GM19452 (cell line): Measurements from ENCODE around the gene TSC1.
"Not testable (repeated sequence)": the region's sequence is repeated elsewhere in the genome, so short reads cannot be mapped to it uniquely, and the experiment has no call there.

Source experiments
- ATAC-seq: cut with Tn5 transposase; IDR thresholded peaks from one replicate; pipeline ENCODE4 v1.9.1; 2021; ENCODE audit not compliant: unreplicated experiment

TSC1 gene

DNA sequence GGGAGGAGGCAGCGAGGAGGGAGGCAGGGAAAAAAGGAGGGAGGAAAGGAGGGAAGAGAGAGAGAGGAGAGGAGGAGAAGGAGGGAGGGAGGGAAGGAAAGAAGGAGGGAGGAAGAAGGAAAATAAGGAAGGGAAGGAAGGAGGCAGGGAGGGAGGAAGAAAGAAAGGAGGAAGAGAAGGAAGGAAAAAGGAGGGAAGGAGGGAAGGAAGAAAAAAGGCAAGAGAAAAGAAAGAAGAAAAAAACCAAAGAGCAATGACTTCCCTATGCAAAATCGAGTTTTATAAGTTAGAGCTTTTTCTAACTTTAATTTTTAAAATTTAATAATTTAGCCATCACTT, 33.7 kb upstream of the TSC1 start:
- ATAC-seq: no peak

DNA sequence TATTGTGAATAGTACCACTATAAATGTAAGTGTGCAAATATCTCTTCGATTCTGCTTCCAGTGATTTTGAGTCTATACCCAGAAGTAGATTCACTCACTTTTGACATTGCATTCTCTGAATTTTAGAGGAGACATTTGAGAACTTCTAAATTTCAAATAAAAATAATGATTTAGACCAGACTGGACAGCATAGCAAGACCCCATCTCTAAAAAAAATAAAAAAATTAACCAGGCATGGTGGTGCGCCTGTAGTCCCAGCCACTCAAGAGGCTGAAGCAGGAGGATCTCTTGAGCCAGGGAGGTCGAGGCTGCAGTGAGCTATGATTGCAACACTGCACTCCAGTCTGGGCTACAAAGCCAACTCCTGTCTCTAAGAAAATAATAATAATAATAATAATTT, 32.2 kb upstream of the TSC1 start:
- ATAC-seq: no peak

DNA sequence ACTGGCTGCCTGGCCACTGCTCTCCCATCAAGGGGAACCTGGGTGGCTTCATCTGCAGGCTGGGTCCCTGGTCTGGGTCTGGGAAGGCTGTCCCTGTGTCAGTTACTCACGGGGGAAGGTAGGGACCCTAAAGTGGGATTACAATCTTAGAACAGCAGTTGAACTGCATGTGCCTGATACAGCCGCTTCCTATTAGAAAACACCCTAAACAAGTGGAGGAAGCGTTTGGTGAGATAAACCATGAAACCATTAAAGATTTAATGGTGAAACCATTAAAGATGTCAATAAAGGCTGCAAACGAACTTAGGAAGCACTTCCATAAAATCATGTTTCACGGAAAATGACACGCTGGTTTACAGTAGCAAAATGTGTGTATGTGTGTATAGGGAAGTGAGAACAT, 31.5 kb upstream of the TSC1 start:
- no peak for ATAC-seq

DNA sequence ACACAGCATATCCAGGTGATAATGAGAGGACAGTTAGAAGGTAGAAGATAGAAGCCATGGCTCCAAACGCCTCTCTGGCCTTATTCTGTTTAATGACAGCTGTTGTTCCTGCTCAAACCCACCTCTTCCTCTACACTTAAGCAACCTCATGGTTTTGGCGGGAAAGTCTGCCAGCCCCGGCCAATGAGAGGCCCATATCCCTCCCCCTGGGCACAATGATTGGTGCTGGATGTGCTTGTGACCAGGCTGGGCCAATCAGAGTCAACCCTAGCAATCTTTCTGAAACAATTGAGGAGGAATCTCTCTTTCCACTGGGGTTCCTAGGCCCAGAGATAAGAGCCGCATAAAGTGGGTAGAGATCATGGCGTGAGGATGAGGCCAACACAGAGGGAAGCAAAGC, 29.3 kb upstream of the TSC1 start:
- ATAC-seq: no peak

DNA sequence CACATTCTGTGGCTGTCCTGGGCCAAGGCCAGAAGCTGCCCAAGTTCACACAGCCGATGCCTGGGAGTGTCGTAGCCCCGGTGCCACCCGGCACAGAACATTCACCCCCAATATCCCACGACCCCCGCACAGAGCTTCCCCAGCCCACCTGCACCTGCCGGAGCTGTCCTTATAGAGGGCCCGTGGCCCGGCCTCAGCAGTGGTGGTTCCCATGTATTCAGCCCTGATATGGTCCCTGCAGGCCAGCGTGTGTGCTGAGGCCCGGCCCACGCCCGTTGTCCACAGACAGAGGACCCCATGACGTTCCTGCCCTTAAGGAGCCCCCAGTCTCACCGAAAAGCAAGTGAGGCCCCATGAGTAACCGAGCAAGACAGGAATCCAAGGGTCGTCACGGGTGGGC, 28.8 kb upstream of the TSC1 start:
- no peak for ATAC-seq

DNA sequence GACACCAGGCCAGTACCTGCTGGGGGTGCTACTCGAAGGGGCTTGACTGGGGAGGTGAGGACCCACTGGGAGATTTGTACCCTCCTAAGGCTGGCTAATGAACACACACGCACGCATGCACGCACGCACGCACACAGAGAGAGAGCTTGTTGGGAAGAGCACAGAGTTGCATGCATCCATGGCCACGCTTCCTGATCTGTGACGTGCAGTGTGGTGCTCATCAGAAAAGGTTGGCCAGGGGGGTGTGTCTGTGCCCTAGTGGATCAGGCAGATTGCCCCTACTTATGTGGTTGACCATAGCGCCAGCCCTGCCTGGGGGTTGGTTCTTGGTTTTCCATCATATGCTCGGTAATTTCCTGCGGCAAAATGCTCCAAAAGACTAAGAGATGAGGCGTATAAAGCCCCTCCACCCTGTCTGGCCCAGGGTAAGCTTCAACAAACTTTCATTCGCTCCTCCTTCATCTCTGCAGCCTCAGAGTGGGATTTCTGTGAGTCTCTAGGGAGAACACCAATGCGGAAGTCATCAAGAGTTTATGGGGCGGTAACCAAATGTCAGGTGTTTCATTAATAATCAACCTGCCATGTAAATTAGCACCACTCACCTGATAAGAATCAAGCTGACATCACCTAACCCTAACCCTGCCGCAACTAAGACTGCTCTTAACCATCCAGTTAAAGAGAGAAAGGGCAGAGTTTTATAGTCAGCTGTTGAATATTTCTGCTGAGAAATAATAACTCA, 26.1 kb upstream of the TSC1 start:
- ATAC-seq: no peak

DNA sequence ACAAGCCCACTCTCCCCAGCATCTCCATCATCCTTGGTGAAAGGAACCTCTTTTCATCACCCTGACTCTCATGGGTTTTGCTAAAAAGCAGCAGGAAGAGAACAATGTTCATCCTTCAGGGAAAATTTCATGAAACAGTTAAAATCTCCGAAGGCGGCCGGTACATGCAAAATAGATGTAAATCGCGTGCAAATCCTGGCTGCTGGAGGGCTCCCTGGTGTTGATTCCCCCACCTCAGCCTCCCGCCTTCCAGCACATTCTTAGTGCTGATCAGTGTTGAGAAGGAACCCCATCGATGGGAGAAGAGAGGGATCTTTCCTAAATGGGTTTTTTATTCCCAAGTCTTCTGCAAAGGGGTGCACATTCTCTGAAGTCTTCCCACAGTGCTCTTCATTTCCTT, 25.4 kb upstream of the TSC1 start:
- no peak for ATAC-seq

DNA sequence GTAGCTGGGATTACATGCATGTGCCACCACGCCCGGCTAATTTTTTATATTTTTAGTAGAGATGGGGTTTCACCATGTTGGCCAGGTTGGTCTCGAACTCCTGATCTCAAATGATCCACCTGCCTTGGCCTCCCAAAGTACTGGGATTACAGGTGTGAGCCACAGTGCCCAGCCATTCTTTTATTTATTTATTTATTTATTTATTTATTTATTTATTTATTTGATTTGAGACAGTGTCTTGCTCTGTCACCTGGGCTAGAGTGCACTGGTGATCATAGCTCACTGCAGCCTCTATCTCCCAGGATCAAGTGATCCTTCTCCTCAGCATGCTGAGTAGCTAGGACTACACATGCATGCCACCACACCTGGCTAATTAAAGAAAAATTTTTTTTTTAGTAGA, 23.5 kb upstream of the TSC1 start:
- not testable (repeated sequence) for ATAC-seq

DNA sequence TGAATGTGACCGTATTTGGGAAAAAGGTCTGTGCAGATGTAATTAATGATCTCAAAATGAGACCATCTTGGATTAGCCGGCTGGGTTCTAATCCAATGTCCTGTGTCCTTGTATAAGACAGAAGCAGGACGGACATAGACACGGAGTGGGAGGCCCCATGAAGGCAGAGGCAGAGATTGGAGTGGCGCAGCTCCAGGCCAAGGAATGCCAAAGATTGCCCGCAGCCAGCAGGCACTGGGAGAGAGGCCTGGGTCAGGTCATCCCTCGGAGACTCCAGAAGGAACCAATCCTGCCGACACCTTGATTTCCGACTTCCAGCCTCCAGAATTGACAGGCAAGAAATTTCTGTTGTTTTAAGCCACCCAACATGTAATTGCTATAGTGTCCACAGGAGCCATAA, 21.1 kb upstream of the TSC1 start:
- ATAC-seq: no peak

DNA sequence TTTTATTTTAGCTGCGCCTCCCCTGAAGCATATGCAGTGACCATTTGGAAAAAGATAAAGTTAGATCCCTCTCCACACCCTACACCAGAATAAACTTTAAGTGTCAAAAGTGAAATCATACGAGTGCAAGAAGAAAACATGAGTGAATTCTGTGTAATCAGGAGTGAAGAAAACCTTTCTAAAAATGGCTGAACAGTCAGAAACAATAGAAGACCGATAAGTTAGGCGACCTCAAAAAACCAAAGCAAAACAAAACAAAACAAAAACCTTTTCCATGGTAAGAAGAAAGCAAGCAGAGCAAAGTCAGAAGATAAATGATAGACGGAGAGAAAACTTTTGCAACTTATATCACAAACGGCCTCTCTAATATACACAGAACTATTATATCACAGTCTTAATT, 16.6 kb upstream of the TSC1 start:
- no peak for ATAC-seq

DNA sequence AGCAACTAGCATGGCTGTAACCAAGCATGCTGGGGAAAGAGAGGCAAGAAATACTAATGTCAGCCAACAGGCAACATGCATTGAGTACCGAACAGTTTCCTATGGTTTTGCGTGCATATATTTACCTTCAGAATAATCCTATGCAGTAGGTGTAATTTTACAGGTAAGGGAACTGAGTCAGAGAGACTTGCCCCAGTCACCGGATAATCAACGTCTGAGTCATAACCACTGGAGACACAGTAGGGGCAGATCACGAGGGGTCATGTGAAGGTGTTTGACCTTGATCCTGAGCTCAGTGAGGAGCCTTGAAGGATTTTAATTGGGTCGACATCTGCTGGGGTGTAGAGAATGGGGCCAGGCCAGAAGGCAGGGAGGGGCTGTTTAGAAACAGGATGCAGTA, 13.4 kb upstream of the TSC1 start:
- ATAC-seq: no peak

DNA sequence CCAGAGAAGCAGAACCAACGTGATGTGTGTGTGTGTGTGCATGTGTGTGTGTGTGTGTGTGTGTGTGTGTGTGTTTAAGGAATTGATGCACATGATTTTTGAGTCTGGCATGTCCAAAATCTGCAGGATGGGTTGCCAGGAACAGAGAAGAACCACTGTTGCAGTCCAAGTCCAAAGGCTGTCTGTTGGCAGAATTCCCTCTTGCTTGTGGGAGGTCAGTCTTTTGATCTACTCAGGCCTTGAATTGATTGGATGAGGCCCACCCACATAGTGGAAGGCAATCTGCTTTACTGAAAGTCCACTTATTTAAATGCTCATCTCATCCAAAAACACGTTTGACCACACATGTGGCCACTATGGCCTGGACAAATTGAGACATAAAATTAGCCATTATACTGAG, 11.4 kb upstream of the TSC1 start:
- no peak for ATAC-seq

DNA sequence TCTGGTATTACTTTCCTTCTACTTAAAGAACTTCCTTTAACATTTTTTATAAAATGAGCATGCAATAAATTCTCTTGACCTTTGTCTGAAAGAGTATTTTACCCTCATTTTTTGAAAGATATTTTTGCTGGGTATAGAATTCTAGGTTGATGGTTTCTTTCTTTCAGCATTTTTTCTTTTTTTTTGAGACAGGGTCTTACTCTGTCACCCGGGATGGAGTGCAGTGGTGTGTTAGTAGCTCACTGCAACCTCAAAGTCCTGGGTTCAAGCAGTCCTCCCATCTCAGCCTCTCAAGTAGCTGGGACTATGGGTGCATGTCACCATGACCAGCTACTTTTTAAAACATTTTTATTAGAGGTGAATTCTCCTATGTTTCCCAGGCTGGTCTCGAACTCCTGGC, 10.7 kb upstream of the TSC1 start:
- no peak for ATAC-seq

DNA sequence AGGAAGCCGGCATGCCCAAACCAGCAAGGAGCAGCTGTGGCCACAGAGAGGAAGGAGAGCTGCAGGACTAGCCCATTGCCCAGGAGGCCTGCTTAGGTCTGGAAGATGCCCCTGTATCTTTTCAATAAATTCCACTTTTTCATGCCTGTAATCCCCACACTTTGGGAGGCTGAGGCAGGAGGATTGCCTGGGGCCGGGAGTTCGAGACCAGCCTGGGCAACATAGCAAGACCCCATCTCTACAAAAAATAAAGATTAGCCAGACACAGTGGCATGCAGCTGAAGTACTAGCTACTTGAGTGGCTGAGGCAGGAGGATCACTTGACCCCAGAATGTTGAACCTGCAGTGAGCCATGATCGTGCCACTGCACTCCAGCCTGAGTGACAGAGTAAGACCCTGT, 5.3 kb upstream of the TSC1 start:
- no peak for ATAC-seq

DNA sequence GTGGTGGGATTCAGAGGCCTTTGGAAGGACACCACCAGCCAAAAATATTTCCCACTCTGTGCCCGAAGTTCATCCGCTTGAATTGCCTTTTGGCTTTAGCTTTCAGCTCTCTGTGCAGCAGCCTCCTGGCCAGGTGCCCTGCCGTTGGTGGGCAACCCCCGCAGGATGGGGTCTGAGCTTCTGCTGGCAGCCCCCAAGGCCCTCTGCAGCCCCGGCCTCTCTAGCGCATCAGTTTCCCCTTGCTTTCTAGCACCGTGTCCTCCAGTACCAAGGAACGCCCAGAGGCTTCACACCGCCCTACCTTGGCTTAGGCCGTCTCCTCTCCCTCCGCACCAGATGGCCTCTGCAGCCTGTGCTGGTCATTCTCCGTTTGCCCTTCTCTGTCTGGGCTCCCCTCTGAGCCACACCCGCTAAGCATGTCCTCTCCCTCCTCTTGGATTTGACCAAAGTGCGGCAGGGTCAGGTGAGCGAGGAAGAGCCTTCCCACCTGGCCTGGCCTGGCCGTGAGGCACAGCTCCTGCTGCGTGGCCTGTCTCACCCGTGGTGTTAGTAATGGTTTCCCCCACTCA, 4.2 kb upstream of the TSC1 start:
- no peak for ATAC-seq

DNA sequence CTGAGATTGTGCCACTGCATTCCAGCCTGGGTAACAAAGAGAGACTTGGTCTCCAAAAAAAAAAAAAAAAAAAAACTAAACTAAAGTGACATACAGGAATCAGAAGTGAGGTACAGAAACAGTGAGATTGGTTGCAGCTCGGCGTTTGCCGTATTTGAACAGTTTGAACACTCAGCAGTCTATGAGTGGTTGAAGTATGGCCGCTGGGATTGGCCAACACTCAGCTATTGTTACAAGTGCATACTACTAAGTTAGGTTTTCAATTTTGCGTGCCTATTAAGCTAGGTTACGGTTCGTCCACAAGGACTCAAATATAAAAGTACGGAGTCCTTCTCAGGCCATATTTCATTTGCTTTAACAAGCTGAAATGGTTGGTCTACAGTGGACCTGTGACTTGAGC, 3.3 kb upstream of the TSC1 start:
- ATAC-seq: no peak

DNA sequence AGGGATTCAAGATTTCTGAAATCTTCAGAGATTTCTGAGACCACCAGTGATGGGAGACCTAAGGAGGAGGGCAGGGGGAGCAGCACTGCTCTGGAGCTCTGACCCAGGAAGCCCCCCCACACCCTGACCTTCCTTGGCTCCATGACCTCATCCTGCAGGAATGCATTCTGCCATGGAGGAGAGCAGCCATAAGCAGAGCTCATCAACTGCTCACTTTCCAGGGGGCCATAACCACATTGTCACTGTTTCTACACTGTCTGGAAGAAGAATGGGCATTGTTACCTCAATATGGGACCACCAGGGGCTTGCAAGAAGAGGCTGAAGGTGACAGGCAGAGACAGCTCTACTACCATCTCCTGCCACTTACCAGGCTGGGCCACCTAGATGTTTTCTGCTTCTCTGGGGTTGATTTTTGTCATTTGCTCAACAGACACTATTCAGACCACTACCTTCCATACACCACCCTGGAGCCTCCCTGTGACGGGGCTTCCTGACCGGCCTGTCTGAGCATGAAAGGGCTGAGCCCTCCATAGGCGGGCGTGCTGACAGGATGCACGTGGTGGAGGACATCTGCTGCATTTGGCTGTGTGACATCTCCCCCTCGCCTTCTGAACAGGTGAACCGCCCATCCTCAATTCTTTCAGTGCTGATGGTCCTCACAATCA, 2.3 kb upstream of the TSC1 start:
- ATAC-seq: no peak

DNA sequence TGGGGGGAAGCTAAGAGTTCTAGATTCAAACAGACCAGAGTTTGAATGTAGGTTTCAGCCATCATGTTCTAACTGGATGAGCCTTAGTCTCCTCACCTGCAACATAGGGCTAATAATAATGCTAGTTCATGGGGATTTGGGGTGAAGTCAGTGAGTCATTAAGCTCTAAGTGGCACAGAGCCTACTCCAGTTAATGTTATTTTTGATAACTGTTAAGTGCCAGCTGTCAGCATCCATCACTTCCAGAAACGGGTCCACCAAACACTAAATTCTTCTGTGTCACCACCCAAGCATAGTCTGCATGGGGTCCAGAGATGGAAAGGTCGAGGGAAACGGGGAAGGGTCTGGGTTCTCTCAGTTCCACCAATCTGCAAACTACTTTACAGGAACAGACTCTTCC, 1.8 kb upstream of the TSC1 start:
- no peak for ATAC-seq

DNA sequence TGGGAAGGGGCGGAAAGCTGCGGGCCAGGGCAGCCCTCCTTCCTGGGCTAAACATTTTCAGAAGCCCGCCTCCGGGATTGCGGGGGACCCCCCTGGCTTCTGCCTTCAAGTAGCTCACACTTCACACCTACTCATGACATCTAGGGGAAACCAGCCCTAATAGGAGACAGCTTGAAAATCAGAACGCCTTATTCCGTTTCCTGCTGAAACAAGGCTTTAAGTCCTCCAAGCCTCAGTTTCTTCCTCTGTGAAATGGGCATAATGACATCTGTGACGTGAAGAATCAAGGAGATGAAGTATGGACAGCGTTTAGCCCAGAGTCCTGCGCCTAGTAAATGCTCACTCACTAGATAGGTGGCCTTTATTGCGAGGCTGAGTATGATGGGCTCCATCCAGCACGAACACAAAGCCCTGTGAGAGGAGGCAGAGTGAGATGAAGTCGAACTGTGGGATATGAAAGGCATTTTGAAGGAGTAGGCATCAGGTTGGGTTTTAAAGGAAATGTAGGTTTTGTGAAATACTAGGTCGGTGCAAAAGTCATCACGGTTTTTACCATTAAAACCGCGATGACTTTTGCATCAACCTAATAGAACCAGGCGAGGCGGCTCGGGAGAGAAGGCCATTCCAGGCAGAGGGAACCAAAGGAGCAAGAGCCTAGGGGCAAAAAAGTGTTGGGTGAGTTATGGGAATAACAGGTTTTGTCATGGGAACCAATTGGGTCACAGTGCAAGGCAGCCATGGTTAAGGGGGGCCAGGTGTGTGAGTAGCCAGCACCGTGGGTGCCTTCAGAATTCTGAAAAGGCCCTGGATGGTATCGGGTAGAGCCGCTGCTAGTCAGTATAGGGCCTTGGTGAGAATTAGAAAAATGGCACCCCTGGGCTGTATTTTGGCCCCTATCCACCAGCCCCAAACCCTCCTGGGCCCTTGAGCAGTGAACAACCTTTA, 1.0 kb upstream of the TSC1 start:
- ATAC-seq: no peak

DNA sequence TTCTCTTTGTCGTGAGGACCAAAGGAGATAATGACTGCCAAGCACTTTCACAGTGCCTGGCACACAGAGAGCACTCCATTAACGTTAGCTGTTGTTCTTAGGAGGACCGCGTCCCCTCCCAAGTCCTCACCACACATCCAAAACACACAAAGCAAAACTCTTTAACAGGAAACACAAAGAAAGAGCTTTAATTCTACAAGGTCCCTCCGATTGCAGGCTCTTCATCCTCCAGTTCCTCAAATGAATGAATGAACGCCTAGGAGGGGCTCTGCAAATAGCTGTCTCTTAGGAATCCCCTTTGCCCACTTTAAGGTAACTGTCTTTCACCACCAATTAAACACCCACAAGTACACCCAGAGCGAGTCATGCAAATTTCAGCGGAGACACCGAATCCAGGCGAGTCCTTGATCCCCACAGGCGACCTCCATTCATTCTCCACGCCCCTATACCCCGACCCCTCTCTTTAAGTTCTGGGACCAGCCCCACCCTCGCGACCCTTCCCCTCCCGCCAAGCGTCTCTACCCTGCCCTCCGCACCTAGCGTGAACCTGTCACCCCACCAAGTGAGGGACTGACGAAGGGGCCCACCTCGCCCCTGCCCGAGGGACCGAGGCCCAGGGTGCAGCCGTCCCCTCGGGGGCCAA, 644 bp downstream of the TSC1 start:
- no peak for ATAC-seq

DNA sequence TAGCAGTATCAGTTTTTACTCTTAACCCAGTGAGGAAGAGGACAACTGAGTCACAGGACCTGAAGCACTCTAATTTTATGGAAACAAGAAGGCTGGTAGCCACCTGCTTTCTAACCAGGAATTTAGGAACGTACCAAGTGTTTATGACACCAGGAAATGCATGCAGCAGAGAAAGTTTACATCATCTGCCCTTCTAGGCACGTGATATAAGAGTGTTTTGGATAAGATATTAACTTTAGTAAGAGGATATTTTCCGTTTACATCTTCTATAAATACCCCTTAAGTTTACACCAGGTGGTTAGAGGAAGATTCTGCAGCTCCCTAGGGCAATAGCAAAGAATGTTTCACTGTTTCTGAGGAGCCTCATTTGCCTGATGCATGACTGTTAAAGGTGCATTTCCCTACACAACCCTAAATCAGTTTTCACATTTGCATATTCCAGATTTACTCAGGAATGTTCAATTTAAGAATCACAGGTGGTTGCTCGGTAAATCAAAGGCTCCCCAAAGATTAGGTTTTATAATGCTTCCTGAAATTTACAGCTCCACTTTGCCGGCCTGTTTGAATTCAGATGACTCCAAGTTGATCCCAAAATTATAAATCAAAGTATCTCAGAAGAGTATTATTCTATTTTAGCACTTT, 1.8 kb downstream of the TSC1 start:
- no peak for ATAC-seq
